Measurements from ENCODE around the gene DENND1A.
"Not testable (repeated sequence)": the region's sequence is repeated elsewhere in the genome, so short reads cannot be mapped to it uniquely, and the experiment has no call there.

The DENND1A gene

GRCh38 chr9:123739902-123740301 lies 190.0 kb downstream of the DENND1A start:
- in situ Hi-C loops (cut with MboI; ENCODE audit: low sequenced_read_pairs) = no loop called here

- in situ Hi-C loops (cut with MboI; ENCODE audit: low sequenced_read_pairs) = no loop called here
Measured at GRCh38 chr9:123739387-123739786, 190.5 kb downstream of the DENND1A start.

- in situ Hi-C loops (cut with MboI; ENCODE audit: low sequenced_read_pairs) = no loop called here
Measured at GRCh38 chr9:123738648-123739047, 191.3 kb downstream of the DENND1A start.

GRCh38 chr9:123735376-123735775 lies 194.6 kb downstream of the DENND1A start:
- in situ Hi-C loops (cut with MboI; ENCODE audit: low sequenced_read_pairs) = no loop called here

GRCh38 chr9:123728571-123728970 lies 201.4 kb downstream of the DENND1A start:
- in situ Hi-C loops (cut with MboI; ENCODE audit: low sequenced_read_pairs) = not testable (repeated sequence)

GRCh38 chr9:123727332-123727731 lies 202.6 kb downstream of the DENND1A start:
- in situ Hi-C loops (cut with MboI; ENCODE audit: low sequenced_read_pairs) = no loop called here

GRCh38 chr9:123725389-123725788 lies 204.5 kb downstream of the DENND1A start:
- in situ Hi-C loops (cut with MboI; ENCODE audit: low sequenced_read_pairs) = no loop called here

- in situ Hi-C loops (cut with MboI; ENCODE audit: low sequenced_read_pairs) = no loop called here
Measured at GRCh38 chr9:123724211-123724796, 205.6 kb downstream of the DENND1A start.

GRCh38 chr9:123723135-123723875 lies 206.6 kb downstream of the DENND1A start:
- in situ Hi-C loops (cut with MboI; ENCODE audit: low sequenced_read_pairs) = no loop called here

- in situ Hi-C loops (cut with MboI; ENCODE audit: low sequenced_read_pairs) = no loop called here
Measured at GRCh38 chr9:123722378-123722777, 207.5 kb downstream of the DENND1A start.

GRCh38 chr9:123718188-123718587 lies 211.7 kb downstream of the DENND1A start:
- in situ Hi-C loops (cut with MboI; ENCODE audit: low sequenced_read_pairs) = no loop called here

- in situ Hi-C loops (cut with MboI; ENCODE audit: low sequenced_read_pairs) = no loop called here
Measured at GRCh38 chr9:123717581-123718175, 212.2 kb downstream of the DENND1A start.

GRCh38 chr9:123716339-123716945 lies 213.5 kb downstream of the DENND1A start:
- in situ Hi-C loops (cut with MboI; ENCODE audit: low sequenced_read_pairs) = no loop called here

- in situ Hi-C loops (cut with MboI; ENCODE audit: low sequenced_read_pairs) = no loop called here
Measured at GRCh38 chr9:123715258-123715657, 214.7 kb downstream of the DENND1A start.

- in situ Hi-C loops (cut with MboI; ENCODE audit: low sequenced_read_pairs) = no loop called here
Measured at GRCh38 chr9:123713282-123713681, 216.6 kb downstream of the DENND1A start.

- in situ Hi-C loops (cut with MboI; ENCODE audit: low sequenced_read_pairs) = no loop called here
Measured at GRCh38 chr9:123712399-123712798, 217.5 kb downstream of the DENND1A start.

- in situ Hi-C loops (cut with MboI; ENCODE audit: low sequenced_read_pairs) = no loop called here
Measured at GRCh38 chr9:123710299-123710698, 219.6 kb downstream of the DENND1A start.

- in situ Hi-C loops (cut with MboI; ENCODE audit: low sequenced_read_pairs) = no loop called here
Measured at GRCh38 chr9:123702483-123702882, 227.4 kb downstream of the DENND1A start.

GRCh38 chr9:123697686-123698085 lies 232.2 kb downstream of the DENND1A start:
- in situ Hi-C loops (cut with MboI; ENCODE audit: low sequenced_read_pairs) = no loop called here

GRCh38 chr9:123696476-123696875 lies 233.4 kb downstream of the DENND1A start:
- in situ Hi-C loops (cut with MboI; ENCODE audit: low sequenced_read_pairs) = no loop called here

GRCh38 chr9:123695386-123695785 lies 234.5 kb downstream of the DENND1A start:
- in situ Hi-C loops (cut with MboI; ENCODE audit: low sequenced_read_pairs) = no loop called here
